Ascending aorta (tissue), 2 donors: ENCODE measurements around the gene ACAA2. TPM values are rescaled to one million over a fixed set of nuclear protein-coding genes. Genes with fewer than 3 reads are reported as not detected.
"Not testable (repeated sequence)": the region's sequence is repeated elsewhere in the genome, so short reads cannot be mapped to it uniquely, and the experiment has no call there.

Experiments used
- DNase-seq, 2 donors: peaks; one replicate each; pipeline ENCODE4 v3.0.0-alpha.2; 2019; ENCODE audit warnings: low spot score in 2 of 2
- H3K27ac ChIP-seq, 2 donors: fragments of 200-600 bp; sonication (generic); one replicate each; pipeline ENCODE4 v1.5.1; 2016 to 2017; ENCODE audit warnings: mild to moderate bottlenecking in 1 of 2
- H3K27me3 ChIP-seq: fragments of 200-600 bp; sonication (generic); one replicate; pipeline ENCODE4 v1.5.1; 2017
- H3K36me3 ChIP-seq, 2 donors: fragments of 200-600 bp; sonication (generic); one replicate each; pipeline ENCODE4 v1.5.1; 2016
- H3K4me1 ChIP-seq, 2 donors: fragments of 200-600 bp; sonication (generic); one replicate each; pipeline ENCODE4 v1.5.1; 2016 to 2017; ENCODE audit warnings: mild to moderate bottlenecking in 1 of 2
- H3K4me3 ChIP-seq, 2 donors: fragments of 200-600 bp; sonication (generic); one replicate each; pipeline ENCODE4 v1.5.1; 2016 to 2017; ENCODE audit warnings: mild to moderate bottlenecking in 1 of 2
- H3K9me3 ChIP-seq, 2 donors: fragments of 200-600 bp; sonication (generic); one replicate each; pipeline ENCODE4 v1.5.1; 2016
- intact Hi-C: fragments of 100-400 bp; cut with DNase I; formaldehyde crosslinking; loops from one replicate; pipeline ENCODE4 v1.15.1; 2023
- total RNA-seq: library from RNA; depleted of rRNA; stranded (reverse); fragments of >200 nt; gene quantifications from one replicate; pipeline ENCODE4 v1.1.0, GENCODE V29; 2016
- TF ChIP-seq, protein P1 (sequence below), 3 experiments: fragments of 200-600 bp in 2 of 3; fragments of 450-650 bp in 1 of 3; sonication (generic) in 2 of 3; IDR thresholded peaks; one replicate each; pipeline ENCODE4 v1.5.1; 2016 to 2019; ENCODE audit warnings: antibody characterized with exemption in 3 of 3, mild to moderate bottlenecking in 1 of 3, moderate library complexity in 1 of 3

The ACAA2 gene
- total RNA-seq, 1 donor from 2014 or later = 33.4 TPM

DNA sequence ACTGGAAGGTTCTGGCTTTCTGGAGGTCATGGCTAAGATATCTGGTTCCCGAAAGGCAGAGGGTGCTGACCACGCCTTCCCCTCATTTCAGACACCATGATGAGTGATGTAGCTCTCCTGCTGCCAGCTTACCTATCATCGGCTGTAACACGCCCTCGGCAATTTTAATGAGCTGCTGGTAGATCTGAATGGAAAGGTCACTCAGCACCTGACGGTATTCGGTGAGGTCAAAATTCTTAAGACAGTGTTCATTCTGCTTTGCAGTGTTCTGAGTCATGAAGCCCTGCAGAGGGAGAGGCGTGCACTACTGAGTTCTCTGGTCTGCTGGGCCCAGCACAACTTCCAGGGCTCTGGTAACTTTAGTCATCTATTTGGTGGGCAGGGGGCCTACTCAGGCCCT is 25.7 kb upstream of the ACAA2 start:
- H3K9me3 ChIP-seq = no peaks in the 10 kb centered on the region
- DNase-seq = no peak
- H3K36me3 ChIP-seq = peaks cover 0 to 5% of the 10 kb centered on the region in 2 donors
- H3K27ac ChIP-seq = no peak overlapping the region
- no peaks in the 10 kb centered on the region for H3K4me1 ChIP-seq
- TF ChIP-seq, protein P1, sequence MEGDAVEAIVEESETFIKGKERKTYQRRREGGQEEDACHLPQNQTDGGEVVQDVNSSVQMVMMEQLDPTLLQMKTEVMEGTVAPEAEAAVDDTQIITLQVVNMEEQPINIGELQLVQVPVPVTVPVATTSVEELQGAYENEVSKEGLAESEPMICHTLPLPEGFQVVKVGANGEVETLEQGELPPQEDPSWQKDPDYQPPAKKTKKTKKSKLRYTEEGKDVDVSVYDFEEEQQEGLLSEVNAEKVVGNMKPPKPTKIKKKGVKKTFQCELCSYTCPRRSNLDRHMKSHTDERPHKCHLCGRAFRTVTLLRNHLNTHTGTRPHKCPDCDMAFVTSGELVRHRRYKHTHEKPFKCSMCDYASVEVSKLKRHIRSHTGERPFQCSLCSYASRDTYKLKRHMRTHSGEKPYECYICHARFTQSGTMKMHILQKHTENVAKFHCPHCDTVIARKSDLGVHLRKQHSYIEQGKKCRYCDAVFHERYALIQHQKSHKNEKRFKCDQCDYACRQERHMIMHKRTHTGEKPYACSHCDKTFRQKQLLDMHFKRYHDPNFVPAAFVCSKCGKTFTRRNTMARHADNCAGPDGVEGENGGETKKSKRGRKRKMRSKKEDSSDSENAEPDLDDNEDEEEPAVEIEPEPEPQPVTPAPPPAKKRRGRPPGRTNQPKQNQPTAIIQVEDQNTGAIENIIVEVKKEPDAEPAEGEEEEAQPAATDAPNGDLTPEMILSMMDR (IDR thresholded peaks at IDR 0.05) = no peak
- no peak overlapping the region for H3K4me3 ChIP-seq
- no peaks in the 10 kb centered on the region for H3K27me3 ChIP-seq
- intact Hi-C loops = no loop called here

DNA sequence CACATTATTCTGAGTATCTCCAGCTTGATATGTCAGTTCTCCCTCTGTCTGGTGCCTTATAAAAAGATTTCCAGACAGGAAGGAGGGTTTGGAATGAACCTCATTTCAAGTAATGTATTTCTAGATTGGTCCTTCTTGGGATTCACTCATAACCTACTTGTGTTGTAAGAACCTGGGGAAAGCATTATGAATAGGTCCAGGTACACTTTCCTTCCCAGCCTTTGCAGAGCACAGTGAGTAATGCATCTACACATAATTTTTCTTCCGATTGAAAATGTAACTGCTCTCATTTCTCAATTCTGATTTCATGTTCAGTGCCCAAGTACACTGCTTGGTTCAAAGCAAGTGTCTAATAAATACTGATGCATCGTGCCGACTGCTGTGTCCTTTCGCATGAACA is 25.0 kb upstream of the ACAA2 start:
- no peaks in the 10 kb centered on the region for H3K9me3 ChIP-seq
- peaks cover 0 to 5% of the 10 kb centered on the region in 2 donors for H3K36me3 ChIP-seq
- no peaks in the 10 kb centered on the region for H3K4me1 ChIP-seq
- H3K27me3 ChIP-seq = no peaks in the 10 kb centered on the region
- TF ChIP-seq, protein P1 (IDR thresholded peaks at IDR 0.05) = no peak
- no peak for DNase-seq
- H3K27ac ChIP-seq = no peak overlapping the region
- no peak overlapping the region for H3K4me3 ChIP-seq
- intact Hi-C loops = no loop called here

DNA sequence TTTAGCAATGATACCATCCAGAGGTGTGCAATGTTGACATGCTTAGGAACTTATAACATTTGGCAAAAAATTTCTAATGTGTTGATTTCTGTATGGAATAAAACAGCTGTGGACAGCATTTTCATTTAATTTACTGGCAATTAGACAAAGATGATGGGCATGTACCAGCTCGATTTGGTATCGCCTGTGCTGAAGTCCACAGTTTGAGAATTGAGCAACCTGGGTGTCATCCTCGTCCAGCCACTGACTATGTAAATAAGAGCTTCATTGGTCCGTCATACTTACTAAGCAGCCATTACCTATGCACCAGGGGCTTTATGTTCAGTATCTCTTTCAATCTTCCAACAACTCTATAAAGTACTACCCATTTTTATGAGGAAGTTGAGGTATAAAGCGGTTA is 24.6 kb upstream of the ACAA2 start:
- intact Hi-C loops = no loop called here
- H3K4me1 ChIP-seq = no peaks in the 10 kb centered on the region
- H3K27me3 ChIP-seq = no peaks in the 10 kb centered on the region
- H3K9me3 ChIP-seq = no peaks in the 10 kb centered on the region
- H3K4me3 ChIP-seq = no peak overlapping the region
- no peak overlapping the region for H3K27ac ChIP-seq
- DNase-seq = no peak
- TF ChIP-seq, protein P1 (IDR thresholded peaks at IDR 0.05) = no peak
- peaks cover 0 to 5% of the 10 kb centered on the region in 2 donors for H3K36me3 ChIP-seq

DNA sequence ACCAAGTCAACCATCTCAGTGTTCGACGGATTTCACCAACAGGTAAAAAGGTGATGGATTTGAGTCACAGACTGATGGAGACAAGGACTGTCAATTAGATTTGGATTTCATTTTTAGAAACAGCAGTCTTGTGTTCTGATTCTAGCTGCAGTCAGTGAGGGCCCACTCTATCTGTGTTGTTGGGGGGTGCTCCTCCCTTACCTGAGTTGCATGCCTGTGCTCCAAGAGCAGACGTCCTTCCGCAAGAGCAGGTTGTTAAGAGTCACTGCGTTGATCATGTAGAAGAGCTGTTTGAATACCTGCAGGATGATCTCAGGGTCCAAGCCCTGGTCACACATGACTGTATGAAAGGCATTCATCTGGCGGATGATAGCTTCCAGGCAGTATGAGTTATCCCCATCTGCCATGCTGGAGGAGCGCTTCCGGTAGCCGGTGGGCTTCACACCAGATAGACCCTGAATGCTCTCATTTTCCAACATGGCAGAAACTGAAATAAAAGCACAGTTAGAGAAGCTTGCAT is 24.0 kb upstream of the ACAA2 start:
- H3K4me3 ChIP-seq, DNase-seq, H3K9me3 ChIP-seq, H3K27ac ChIP-seq, H3K36me3 ChIP-seq, H3K27me3 ChIP-seq, H3K4me1 ChIP-seq, intact Hi-C loops: not testable (repeated sequence)

DNA sequence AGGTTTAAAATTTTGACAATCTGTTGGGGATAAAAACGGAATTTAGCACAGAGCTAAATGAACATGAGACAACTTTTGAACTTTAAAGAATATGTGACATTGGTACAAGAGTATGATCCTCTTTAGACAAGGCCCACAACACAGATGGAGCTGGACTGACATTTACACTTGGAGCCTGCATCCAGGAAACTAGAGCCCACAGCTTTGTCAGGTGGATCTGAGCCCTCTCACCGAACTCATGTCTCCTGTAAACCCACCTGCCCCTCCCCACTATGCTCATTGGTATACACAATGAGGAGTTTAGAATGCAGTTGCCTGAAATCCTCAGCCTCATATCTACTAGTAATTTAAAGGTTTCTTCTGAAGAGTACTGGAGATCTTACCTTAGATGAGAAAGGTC is 22.1 kb upstream of the ACAA2 start:
- H3K27me3 ChIP-seq = no peaks in the 10 kb centered on the region
- peaks cover 0 to 6% of the 10 kb centered on the region in 2 donors for H3K9me3 ChIP-seq
- no peaks in the 10 kb centered on the region for H3K4me1 ChIP-seq
- no peak for DNase-seq
- no peak overlapping the region for H3K4me3 ChIP-seq
- no peak overlapping the region for H3K27ac ChIP-seq
- TF ChIP-seq, protein P1 (IDR thresholded peaks at IDR 0.05) = no peak
- H3K36me3 ChIP-seq = peaks cover 0 to 5% of the 10 kb centered on the region in 2 donors
- intact Hi-C loops = no loop called here

DNA sequence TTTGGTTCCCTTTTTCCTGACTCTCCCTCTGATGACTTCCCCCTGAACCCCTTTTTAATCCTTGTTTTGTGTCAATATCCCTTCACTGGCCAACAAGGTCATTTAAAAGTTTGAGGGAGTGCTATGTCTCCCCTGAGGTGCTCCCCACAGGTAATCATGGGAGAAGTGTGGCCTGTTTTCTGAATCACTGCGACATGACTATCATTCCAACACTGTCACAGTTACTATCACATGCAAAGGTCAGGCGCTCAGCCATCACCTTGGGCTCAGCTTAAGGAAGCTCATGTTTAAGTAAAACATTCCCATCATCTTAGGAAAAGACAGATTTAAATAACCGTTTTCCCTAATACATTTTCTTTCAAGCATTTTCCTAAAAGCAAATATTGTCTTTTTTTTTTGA is 20.9 kb upstream of the ACAA2 start:
- intact Hi-C loops = no loop called here
- Histone ChIP-seq H3K27ac (peak overlapping the region; percentile 22 to 27), H3K9me3 (peaks cover 0 to 17% of the 10 kb centered on the region in 2 donors), H3K4me1 (no peaks in the 10 kb centered on the region), H3K36me3 (peaks cover 0 to 5% of the 10 kb centered on the region in 2 donors), H3K4me3 (no peak overlapping the region), H3K27me3 (no peaks in the 10 kb centered on the region)
- DNase-seq = no peak
- TF ChIP-seq, protein P1 (IDR thresholded peaks at IDR 0.05) = no peak
